Measurements from ENCODE around the gene ZBTB47.

ZBTB47 gene

GRCh38 chr3:42707620-42708355 lies 54.3 kb downstream of the ZBTB47 start:
- Histone ChIP-seq H3K4me2 (no peak overlapping the region), H3K27ac (no peak overlapping the region), H3K9ac (no peak overlapping the region), H2AFZ (ENCODE audit: low read depth) (no peak overlapping the region), H3K4me3 (IDR thresholded peaks at IDR 0.05; ENCODE audit: insufficient read depth, low read depth, low read length) (no peak overlapping the region), H3K79me2 (ENCODE audit: insufficient read depth, low read depth) (no peaks in the 10 kb centered on the region), H4K20me1 (ENCODE audit: insufficient read depth) (no peaks in the 10 kb centered on the region), H3K36me3 (ENCODE audit: insufficient read depth) (no peaks in the 10 kb centered on the region), H3K4me1 (ENCODE audit: low read depth, poor library complexity, severe bottlenecking) (no peaks in the 10 kb centered on the region), H3K27me3 (ENCODE audit: insufficient read depth, low read depth) (no peaks in the 10 kb centered on the region)
- no peak for TF ChIP-seq CTCF (conservative IDR thresholded peaks at IDR 0.05; ENCODE audit: low read depth, low read length)

GRCh38 chr3:42708611-42709151 lies 55.2 kb downstream of the ZBTB47 start:
- Histone ChIP-seq H3K4me2 (no peak overlapping the region), H4K20me1 (ENCODE audit: insufficient read depth) (no peaks in the 10 kb centered on the region), H3K36me3 (ENCODE audit: insufficient read depth) (no peaks in the 10 kb centered on the region), H3K27me3 (ENCODE audit: insufficient read depth, low read depth) (no peaks in the 10 kb centered on the region), H3K4me1 (ENCODE audit: low read depth, poor library complexity, severe bottlenecking) (no peaks in the 10 kb centered on the region), H3K79me2 (ENCODE audit: insufficient read depth, low read depth) (no peaks in the 10 kb centered on the region), H3K9ac (no peak overlapping the region), H3K27ac (no peak overlapping the region), H2AFZ (ENCODE audit: low read depth) (no peak overlapping the region), H3K4me3 (IDR thresholded peaks at IDR 0.05; ENCODE audit: insufficient read depth, low read depth, low read length) (no peak overlapping the region)
- no peak for TF ChIP-seq CTCF (conservative IDR thresholded peaks at IDR 0.05; ENCODE audit: low read depth, low read length)

DNA sequence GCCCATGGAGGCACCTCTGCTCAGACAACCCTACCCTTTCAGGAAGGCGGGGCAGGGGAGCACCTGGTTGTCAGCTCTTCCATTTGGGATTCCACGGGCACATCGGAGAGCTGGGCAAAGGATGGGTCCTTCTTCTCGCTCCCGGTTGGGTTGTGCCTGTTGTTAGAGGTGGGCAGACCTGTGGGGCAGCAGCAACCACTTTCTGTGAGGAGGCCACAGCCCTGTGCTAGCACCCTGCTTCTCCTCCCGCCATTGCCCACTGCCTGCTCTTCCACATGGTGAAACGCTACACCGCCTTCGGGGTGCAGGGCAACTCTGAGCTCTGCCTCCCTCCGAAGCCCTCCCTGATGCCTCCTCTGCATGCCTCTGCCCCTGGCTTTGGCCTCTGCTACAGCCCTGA lies 56.1 kb downstream of the ZBTB47 start:
- H3K27me3 ChIP-seq (ENCODE audit: insufficient read depth, low read depth): no peaks in the 10 kb centered on the region
- H3K79me2 ChIP-seq (ENCODE audit: insufficient read depth, low read depth): no peaks in the 10 kb centered on the region
- H3K36me3 ChIP-seq (ENCODE audit: insufficient read depth): no peaks in the 10 kb centered on the region
- H3K4me2 ChIP-seq: no peak overlapping the region
- H3K4me1 ChIP-seq (ENCODE audit: low read depth, poor library complexity, severe bottlenecking): no peaks in the 10 kb centered on the region
- no peak for TF ChIP-seq CTCF (conservative IDR thresholded peaks at IDR 0.05; ENCODE audit: low read depth, low read length)
- no peak overlapping the region for H2AFZ ChIP-seq (ENCODE audit: low read depth)
- H3K9ac ChIP-seq: no peak overlapping the region
- H3K27ac ChIP-seq: no peak overlapping the region
- H3K4me3 ChIP-seq (IDR thresholded peaks at IDR 0.05; ENCODE audit: insufficient read depth, low read depth, low read length): no peak overlapping the region
- no peaks in the 10 kb centered on the region for H4K20me1 ChIP-seq (ENCODE audit: insufficient read depth)

DNA sequence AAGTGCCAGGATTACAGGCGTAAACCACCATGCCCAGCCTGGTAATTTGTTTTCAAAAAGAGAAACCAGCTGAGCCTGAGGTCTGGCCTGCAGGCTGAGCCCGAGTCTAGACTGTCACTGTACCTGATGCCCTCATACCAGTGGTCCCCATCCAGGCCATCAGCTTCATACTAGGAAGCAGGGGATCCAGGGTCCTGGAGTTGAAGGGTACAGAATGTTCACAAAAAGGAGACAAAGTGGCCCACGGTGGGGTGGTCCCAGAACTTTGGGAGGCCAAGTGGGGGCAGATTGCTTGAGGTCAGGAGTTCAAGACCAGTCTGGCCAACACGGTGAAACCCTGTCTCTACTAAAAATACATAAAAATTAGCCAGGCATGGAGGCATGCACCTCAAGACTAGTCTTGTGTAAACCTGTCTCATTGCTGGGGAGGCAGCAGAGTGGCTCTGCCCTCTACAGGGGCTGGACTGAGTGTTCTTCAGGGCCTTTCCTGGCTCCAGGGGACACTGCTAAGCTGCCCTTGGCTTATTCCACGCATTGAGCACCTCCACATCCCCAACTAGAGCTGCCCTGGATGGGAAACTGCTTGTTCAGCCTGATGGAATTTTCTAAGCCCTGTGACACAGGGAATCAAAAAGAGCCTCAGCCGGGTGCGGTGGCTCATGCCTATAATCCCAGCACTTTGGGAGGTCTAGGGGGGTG lies 57.0 kb downstream of the ZBTB47 start:
- Histone ChIP-seq H2AFZ (ENCODE audit: low read depth) (no peak overlapping the region), H3K9ac (no peak overlapping the region), H4K20me1 (ENCODE audit: insufficient read depth) (no peaks in the 10 kb centered on the region), H3K79me2 (ENCODE audit: insufficient read depth, low read depth) (no peaks in the 10 kb centered on the region), H3K27ac (no peak overlapping the region), H3K4me3 (IDR thresholded peaks at IDR 0.05; ENCODE audit: insufficient read depth, low read depth, low read length) (no peak overlapping the region), H3K27me3 (ENCODE audit: insufficient read depth, low read depth) (no peaks in the 10 kb centered on the region), H3K36me3 (ENCODE audit: insufficient read depth) (no peaks in the 10 kb centered on the region), H3K4me2 (no peak overlapping the region), H3K4me1 (ENCODE audit: low read depth, poor library complexity, severe bottlenecking) (no peaks in the 10 kb centered on the region)
- no peak for TF ChIP-seq CTCF (conservative IDR thresholded peaks at IDR 0.05; ENCODE audit: low read depth, low read length)
